ENCODE results near the gene AGK.

Gene AGK

DNA sequence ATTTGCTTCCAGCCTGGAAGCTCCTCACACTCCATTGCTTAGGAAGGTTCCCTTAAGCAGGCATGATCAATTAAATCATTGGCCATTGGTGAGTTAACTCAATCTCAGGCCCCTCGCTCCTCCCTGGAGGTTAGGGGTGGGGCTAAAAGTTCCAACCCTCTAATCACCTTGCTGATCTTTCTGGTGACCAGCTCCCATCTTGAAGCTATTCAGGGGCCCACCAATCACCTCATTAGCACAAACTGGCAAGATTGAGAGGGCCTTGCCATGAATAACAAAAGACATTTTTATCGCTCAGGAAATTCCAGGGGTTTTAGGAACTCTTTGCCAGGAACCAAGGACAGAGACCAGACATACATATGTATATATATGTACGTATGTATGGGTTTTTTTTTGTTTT is 58.4 kb downstream of the AGK start:
- TF ChIP-seq, protein P1, sequence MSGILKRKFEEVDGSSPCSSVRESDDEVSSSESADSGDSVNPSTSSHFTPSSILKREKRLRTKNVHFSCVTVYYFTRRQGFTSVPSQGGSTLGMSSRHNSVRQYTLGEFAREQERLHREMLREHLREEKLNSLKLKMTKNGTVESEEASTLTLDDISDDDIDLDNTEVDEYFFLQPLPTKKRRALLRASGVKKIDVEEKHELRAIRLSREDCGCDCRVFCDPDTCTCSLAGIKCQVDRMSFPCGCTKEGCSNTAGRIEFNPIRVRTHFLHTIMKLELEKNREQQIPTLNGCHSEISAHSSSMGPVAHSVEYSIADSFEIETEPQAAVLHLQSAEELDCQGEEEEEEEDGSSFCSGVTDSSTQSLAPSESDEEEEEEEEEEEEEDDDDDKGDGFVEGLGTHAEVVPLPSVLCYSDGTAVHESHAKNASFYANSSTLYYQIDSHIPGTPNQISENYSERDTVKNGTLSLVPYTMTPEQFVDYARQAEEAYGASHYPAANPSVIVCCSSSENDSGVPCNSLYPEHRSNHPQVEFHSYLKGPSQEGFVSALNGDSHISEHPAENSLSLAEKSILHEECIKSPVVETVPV (CRISPR knock-in tag; IDR thresholded peaks at IDR 0.05): no peak
- TF ChIP-seq ARNTL (CRISPR knock-in tag; IDR thresholded peaks at IDR 0.05; ENCODE audit: borderline replicate concordance, low read depth): no peak
- no peak for TF ChIP-seq PPARA (CRISPR knock-in tag; IDR thresholded peaks at IDR 0.05; ENCODE audit: borderline replicate concordance)
- no peak for TF ChIP-seq GLIS3 (CRISPR knock-in tag; IDR thresholded peaks at IDR 0.05)
- no peak for TF ChIP-seq ZFP3 (CRISPR knock-in tag; IDR thresholded peaks at IDR 0.05)
- no peak for TF ChIP-seq ZNF565 (CRISPR knock-in tag; conservative IDR thresholded peaks at IDR 0.05; ENCODE audit: low read depth)
- no peak for TF ChIP-seq ZFP30 (CRISPR knock-in tag; IDR thresholded peaks at IDR 0.05)
- no peak for ATAC-seq

DNA sequence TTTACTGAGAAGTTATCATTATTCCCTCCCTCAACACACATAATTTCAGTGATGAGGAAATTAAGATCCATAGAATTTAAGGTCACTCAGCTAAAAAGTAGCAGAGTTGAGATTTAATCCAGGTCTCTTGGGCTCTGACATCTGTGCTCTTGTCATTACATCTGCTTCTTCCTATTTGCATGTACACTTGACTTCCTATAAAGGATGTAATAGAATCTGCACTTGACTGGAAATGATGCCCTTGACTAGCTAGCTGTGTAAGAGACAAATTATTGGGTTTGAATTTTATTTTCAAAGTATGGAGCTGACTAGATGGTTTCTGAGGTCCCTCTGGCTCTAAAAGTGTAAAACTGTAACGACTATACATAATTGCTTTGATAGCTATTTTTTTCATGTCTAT is 59.5 kb downstream of the AGK start:
- ATAC-seq: no peak
- TF ChIP-seq ARNTL (CRISPR knock-in tag; IDR thresholded peaks at IDR 0.05; ENCODE audit: borderline replicate concordance, low read depth): no peak
- TF ChIP-seq CSDC2 (CRISPR knock-in tag; IDR thresholded peaks at IDR 0.05): no peak
- no peak for TF ChIP-seq ZFP3 (CRISPR knock-in tag; IDR thresholded peaks at IDR 0.05)
- TF ChIP-seq ZFP30 (CRISPR knock-in tag; IDR thresholded peaks at IDR 0.05): no peak
- TF ChIP-seq RARB (CRISPR knock-in tag; IDR thresholded peaks at IDR 0.05): no peak
- no peak for TF ChIP-seq GLIS3 (CRISPR knock-in tag; IDR thresholded peaks at IDR 0.05)

DNA sequence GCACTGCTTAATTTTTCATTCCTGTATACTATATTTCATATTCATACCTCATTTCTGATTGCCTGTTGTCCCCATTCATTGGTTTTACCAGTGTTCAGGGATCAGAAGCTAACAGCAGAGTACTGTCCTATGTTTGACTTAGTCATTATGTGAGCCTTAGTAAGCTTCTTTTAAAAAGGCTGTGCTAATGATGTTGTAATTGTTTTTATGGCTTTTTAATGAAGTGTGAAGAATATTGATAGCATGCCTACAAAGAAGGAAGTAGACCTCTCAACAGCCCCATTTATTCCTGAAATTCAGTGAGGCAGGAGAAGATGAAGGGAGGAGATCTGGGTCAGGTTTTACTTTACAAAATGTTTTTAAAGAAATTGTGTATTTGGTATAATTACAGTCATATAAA is 61.7 kb downstream of the AGK start:
- TF ChIP-seq ESRRG (CRISPR knock-in tag; IDR thresholded peaks at IDR 0.05): no peak
- no peak for TF ChIP-seq ZFP30 (CRISPR knock-in tag; IDR thresholded peaks at IDR 0.05)
- TF ChIP-seq PPARA (CRISPR knock-in tag; IDR thresholded peaks at IDR 0.05; ENCODE audit: borderline replicate concordance): no peak
- no peak for ATAC-seq

DNA sequence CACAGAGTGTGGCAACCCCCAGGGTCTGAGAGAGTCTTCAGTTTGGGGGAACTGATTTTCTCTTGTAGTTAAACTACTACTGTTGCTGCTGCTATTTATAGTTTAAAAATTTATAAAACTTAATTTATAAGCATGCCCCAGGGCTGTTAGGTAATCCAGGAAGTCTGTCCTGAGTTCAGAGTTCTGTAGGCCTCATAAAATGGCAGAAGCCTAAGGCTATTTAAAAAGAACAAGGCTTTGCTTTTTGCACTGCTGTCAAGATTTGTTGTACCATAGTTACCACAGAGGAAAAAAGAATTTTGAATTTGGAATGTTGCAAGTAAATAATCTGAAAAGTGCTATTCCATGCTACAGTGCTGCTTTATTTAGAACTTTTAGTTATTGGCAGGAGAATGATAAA is 66.1 kb downstream of the AGK start:
- ATAC-seq: no peak

DNA sequence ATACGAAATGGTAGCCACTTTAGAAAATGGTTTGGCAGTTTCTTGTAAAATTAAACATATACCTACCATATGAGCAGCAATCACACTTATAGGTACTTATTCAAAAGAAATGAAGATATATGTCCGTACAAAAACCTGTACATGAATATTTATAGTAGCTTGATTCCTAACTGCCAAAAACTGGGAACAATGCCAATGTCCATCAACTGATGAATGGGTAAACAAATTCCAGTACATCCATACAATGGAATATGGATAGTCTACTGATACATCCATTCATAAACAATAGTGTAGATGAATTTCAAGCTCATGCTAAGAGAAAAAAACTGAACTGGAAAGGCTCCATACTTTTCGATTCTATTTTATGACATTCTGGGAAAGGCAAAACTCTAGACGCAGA is 68.5 kb downstream of the AGK start:
- ATAC-seq: no peak
- TF ChIP-seq TOX (CRISPR knock-in tag; IDR thresholded peaks at IDR 0.05; ENCODE audit: borderline replicate concordance) (no peak), SNAI2 (CRISPR knock-in tag; IDR thresholded peaks at IDR 0.05) (no peak), RARB (CRISPR knock-in tag; IDR thresholded peaks at IDR 0.05) (no peak), ZNF8 (CRISPR knock-in tag; IDR thresholded peaks at IDR 0.05) (no peak), TCF4 (CRISPR knock-in tag; IDR thresholded peaks at IDR 0.05; ENCODE audit: borderline replicate concordance) (no peak), GLIS3 (CRISPR knock-in tag; IDR thresholded peaks at IDR 0.05) (no peak), ZFP30 (CRISPR knock-in tag; IDR thresholded peaks at IDR 0.05) (no peak)
- TF ChIP-seq, protein P2, sequence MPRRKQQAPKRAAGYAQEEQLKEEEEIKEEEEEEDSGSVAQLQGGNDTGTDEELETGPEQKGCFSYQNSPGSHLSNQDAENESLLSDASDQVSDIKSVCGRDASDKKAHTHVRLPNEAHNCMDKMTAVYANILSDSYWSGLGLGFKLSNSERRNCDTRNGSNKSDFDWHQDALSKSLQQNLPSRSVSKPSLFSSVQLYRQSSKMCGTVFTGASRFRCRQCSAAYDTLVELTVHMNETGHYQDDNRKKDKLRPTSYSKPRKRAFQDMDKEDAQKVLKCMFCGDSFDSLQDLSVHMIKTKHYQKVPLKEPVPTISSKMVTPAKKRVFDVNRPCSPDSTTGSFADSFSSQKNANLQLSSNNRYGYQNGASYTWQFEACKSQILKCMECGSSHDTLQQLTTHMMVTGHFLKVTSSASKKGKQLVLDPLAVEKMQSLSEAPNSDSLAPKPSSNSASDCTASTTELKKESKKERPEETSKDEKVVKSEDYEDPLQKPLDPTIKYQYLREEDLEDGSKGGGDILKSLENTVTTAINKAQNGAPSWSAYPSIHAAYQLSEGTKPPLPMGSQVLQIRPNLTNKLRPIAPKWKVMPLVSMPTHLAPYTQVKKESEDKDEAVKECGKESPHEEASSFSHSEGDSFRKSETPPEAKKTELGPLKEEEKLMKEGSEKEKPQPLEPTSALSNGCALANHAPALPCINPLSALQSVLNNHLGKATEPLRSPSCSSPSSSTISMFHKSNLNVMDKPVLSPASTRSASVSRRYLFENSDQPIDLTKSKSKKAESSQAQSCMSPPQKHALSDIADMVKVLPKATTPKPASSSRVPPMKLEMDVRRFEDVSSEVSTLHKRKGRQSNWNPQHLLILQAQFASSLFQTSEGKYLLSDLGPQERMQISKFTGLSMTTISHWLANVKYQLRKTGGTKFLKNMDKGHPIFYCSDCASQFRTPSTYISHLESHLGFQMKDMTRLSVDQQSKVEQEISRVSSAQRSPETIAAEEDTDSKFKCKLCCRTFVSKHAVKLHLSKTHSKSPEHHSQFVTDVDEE (CRISPR knock-in tag; IDR thresholded peaks at IDR 0.05): no peak
- TF ChIP-seq, protein P3, sequence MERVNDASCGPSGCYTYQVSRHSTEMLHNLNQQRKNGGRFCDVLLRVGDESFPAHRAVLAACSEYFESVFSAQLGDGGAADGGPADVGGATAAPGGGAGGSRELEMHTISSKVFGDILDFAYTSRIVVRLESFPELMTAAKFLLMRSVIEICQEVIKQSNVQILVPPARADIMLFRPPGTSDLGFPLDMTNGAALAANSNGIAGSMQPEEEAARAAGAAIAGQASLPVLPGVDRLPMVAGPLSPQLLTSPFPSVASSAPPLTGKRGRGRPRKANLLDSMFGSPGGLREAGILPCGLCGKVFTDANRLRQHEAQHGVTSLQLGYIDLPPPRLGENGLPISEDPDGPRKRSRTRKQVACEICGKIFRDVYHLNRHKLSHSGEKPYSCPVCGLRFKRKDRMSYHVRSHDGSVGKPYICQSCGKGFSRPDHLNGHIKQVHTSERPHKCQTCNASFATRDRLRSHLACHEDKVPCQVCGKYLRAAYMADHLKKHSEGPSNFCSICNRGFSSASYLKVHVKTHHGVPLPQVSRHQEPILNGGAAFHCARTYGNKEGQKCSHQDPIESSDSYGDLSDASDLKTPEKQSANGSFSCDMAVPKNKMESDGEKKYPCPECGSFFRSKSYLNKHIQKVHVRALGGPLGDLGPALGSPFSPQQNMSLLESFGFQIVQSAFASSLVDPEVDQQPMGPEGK (CRISPR knock-in tag; IDR thresholded peaks at IDR 0.05; ENCODE audit: borderline replicate concordance): no peak

More for the DNA sequence above, 66.1 kb downstream of the AGK start:
- TF ChIP-seq BACH2 (CRISPR knock-in tag; IDR thresholded peaks at IDR 0.05; ENCODE audit: borderline replicate concordance) (no peak), RARB (CRISPR knock-in tag; IDR thresholded peaks at IDR 0.05) (no peak), ZFP30 (CRISPR knock-in tag; IDR thresholded peaks at IDR 0.05) (no peak), ZFP3 (CRISPR knock-in tag; IDR thresholded peaks at IDR 0.05) (no peak), ZC3H10 (CRISPR knock-in tag; IDR thresholded peaks at IDR 0.05) (no peak), ISL1 (CRISPR knock-in tag; IDR thresholded peaks at IDR 0.05) (no peak)
- TF ChIP-seq, protein P2 (CRISPR knock-in tag; IDR thresholded peaks at IDR 0.05): no peak
- TF ChIP-seq, protein P1 (CRISPR knock-in tag; IDR thresholded peaks at IDR 0.05): no peak
- TF ChIP-seq, protein P4, sequence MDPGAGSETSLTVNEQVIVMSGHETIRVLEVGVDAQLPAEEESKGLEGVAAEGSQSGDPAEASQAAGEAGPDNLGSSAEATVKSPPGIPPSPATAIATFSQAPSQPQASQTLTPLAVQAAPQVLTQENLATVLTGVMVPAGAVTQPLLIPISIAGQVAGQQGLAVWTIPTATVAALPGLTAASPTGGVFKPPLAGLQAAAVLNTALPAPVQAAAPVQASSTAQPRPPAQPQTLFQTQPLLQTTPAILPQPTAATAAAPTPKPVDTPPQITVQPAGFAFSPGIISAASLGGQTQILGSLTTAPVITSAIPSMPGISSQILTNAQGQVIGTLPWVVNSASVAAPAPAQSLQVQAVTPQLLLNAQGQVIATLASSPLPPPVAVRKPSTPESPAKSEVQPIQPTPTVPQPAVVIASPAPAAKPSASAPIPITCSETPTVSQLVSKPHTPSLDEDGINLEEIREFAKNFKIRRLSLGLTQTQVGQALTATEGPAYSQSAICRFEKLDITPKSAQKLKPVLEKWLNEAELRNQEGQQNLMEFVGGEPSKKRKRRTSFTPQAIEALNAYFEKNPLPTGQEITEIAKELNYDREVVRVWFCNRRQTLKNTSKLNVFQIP (CRISPR knock-in tag; IDR thresholded peaks at IDR 0.05; ENCODE audit: borderline replicate concordance, low read depth): no peak

Data from SK-N-SH treated with all-trans-retinoic acid at 6 μM for 48 hours (cell line).